CD4-positive, alpha-beta T cell treated with Interleukin-6 for 4 hours (primary cell): ENCODE measurements around the gene MCTP2.

Experiments used
- DNase-seq: peaks from one replicate; pipeline ENCODE4 v3.0.0-alpha.2; 2020; ENCODE audit warnings: mixed read lengths

MCTP2 gene

DNA sequence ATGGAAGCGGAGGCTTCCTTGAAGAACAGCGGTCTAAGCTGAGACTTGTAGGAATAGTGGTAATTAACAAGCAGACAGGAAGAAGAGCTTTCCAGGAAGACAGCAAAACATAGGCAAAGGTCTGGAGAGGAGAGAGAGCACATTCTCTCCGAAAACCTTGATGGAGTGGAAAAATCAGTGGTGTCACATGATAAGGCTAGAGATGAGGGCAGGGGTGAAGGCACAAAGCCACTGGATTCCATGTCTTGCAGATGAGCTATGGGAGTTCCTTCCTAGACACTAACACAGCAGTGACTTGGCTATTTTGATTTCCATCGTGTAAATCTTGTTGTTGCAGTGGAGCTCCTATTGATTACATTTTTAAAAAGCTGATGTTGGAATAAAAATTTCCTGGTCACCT is 132.0 kb downstream of the MCTP2 start:
- DNase-seq, result no peak

DNA sequence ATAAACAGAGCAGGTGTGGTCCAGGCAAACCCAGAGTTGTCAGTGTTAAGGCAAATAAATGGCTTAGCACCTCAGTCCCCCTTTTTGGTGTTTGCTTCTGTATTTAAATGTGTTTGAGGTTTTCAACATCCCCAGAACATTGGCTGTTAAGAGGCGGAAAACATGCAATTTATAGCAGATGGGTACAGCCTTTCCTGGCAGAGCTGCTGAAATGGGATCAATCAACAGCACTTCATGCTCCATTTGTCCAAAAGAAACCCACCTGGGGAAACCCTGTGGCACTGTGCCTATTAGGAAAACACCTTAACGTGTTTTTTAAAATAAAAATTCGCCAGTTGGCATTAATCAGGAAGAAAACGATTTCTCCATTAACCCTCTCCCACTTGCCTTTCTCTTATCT is 135.4 kb downstream of the MCTP2 start:
- no peak for DNase-seq

DNA sequence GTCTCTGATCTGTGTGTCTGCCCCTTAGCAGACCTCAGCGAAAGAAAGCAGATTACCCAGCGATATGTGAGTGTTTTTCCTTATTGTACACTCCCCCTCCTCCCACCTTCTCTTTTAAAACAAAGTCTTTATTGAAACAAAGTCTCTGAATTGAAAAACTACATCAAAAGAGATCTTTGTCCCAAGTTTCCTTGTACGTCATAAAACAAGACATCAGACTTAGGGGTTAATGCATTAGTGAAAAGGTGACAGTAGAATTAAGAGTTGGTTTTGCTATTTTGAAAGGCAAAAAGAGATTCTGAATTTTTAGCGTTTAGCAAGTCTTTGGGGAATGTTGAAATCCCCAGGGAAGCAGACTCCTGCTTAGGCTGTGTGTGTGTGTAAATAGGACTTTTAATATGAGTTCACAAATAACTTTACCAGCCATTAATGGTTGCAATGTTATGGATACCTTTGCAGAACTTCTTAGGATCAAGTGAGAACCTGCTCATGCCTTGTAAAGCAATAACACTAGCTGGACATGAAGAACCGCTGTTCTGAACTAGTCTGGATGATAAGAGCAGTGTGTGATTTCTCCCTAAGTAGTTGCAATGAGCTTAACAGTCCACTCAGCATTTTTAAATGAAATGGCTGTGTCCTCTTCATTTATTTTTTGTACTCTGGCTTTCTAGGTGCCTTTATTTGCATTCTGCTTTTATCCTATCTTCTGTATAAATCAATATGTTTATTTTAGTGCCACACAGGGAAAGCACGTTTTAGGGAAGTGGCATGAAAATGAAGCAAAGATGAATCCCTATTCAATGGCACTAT is 136.6 kb downstream of the MCTP2 start:
- DNase-seq, result no peak

DNA sequence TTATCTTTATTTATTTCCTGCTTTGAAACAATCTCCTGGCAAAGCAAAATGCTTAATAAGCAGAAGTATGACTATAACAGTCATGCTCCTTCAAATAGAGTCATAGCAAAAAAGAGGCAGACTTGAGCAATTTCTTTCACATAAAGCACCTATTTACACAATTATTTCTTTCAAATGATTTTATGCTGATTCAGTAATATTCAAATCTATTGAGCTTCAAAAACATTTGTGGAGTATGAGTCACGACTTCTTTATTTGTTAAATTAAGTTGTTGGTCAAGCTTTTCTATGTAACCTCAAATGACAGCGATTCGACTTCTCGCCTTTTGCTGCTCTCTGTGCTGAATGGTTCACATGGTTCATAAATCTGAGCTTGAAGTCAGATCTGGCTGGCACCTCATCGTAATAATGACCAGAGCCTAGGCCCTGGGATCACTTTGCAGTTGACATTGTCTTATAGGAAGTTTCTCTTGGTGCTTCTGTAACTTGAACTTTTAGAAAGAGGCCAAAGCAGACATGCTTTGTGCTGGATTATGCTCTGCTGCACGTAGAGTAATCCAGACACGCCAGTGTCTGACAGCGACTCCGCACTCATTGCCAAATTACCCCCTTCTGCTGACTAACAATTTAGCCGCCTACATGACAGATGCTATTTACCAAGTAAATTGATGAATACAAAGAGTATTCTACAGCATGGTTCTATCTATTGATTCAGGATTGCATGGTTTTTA is 139.0 kb downstream of the MCTP2 start:
- DNase-seq, result no peak

DNA sequence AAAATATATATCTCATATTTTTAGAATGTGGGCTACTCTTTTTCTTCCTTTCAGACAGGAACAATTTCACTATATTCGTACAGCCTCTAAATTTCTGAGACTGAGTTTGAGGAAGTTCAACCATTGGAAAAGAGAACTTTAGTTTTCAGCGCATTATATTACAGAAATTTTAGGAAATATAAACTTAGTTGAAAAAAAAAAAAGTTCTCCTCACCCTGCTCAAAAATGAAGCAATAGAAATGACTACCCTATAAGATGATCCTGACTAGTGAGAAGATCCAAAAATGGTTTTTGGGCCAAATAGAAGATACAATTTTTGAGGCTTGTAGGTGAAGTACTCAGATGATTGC is 139.6 kb downstream of the MCTP2 start:
- DNase-seq, result no peak

DNA sequence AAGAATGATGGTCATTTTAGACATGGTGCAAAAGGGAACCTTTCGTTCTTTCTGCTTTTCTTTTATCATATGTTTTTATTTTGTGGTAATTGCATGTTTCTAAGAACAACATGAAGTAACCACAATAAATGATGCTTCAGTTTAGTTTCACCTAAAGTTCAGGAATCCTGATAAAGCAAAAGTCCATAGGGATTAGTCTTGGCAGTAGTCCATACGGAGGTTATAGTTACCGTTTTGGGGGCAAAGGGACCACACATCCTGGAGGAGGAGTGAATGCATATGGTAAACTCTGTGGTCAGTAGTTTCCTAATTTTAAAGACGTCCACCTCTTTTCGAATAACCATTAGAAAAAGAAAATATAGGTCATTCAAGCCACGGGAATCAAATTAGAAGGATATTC is 141.5 kb downstream of the MCTP2 start:
- no peak for DNase-seq

DNA sequence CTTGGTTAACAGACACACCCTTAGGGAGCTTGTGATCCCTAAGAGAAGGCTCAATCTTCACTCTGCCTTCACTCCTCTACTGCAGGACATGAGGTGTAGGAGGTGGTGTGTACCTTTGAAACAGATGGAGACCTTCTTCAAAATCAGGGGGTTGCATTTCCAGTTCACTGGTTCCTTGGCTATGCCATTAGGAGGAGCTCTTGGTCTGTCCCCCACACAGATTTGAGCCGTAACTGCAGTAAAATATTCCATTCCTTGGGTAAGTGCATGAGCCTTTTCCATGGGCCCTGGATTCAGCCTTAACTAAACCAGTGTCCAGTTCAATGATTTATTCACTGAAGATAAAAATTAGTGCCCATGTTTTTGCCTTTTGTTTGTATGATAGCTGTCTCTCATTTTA is 144.6 kb downstream of the MCTP2 start:
- no peak for DNase-seq

DNA sequence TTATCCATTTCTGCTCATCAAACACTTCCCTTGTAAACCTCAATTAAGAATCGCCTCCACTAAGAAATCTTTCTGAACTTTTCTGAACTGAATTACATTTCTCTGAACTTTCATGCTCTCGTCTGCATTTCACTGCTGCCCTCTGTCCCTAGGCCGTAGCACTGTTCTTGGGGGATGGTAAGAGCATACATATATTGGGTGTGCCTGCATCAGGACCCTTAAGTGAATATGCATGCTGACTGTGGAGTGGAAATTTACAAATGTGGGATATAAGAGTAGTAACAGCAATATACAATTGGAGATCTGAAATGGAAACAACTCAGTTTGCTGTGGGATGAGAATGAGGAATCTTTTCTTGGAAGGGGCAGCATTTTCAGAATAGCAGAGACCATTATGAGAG is 148.6 kb downstream of the MCTP2 start:
- DNase-seq, result no peak

DNA sequence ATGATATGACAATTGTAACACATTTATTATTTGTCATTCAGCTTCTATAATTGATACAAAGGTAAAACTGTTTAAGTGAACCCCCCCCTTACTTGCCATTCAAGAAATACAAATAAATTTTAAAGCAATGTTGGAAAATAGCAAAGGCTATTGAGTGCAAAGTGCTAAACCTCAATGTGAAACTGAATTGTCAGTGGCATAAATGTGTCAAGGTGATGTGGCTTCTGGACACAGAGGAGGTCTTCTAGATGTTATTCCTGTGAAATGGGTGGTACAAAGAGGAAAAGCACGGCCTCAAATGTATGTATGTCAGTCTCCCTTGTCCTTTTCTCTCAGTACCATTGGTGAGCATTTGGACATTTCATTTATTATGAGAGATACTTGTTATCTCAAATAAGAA is 149.4 kb downstream of the MCTP2 start:
- no peak for DNase-seq

DNA sequence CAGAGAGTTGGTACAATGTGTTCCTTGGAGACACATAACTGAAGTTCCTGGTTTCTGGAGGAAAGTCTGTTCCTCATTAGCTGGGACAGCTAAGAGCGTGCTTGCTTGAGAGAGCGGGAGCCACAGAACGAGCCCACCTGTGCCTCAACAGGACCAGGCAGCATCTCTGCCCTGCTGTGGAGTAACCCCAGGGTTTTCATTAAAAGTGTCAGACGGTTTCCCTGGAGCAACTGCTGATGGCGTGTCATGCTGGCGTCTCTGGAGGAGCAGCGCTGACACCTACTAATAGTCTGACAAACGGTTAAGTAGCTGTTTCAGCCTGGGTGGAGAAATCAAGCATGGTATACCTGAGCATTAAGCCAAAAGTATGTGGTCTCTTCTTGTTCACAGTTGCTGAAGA is 150.0 kb downstream of the MCTP2 start:
- DNase-seq, result no peak

DNA sequence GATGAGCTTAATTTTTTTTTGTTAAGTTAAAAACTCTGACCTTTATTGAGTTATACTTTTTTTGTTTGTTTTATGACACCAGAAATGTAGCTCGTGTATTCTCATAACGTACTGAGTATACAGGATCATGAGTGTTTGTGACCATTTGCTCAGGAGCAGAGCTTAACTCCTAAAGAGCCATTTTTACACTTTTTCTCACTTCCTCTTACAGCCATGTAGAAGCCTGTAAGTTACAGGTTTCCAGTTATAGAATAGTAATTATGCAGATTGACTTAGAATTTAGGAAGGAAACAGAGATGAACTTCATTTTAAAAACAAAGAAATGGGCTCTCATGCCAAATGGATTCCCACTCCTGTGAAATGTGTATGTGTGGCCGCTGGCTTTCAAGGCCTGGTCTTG is 151.7 kb downstream of the MCTP2 start:
- no peak for DNase-seq

DNA sequence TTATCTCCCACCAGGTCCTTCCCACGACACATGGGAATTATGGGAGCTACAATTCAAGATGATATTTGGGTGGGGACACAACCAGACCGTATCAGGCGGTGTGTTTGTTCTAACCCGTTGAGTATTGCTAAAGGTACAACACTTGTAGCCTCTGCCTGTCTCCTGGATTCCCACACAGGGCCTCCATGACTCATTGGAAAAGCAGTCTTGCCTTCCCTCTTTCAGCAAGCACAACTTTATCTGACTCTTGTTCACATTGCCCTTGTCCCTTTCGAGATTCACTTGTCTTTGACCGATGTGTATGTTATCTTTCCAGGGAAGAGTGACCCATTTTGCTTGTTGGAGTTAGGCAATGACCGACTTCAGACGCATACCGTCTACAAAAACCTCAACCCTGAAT is 152.3 kb downstream of the MCTP2 start:
- no peak for DNase-seq

DNA sequence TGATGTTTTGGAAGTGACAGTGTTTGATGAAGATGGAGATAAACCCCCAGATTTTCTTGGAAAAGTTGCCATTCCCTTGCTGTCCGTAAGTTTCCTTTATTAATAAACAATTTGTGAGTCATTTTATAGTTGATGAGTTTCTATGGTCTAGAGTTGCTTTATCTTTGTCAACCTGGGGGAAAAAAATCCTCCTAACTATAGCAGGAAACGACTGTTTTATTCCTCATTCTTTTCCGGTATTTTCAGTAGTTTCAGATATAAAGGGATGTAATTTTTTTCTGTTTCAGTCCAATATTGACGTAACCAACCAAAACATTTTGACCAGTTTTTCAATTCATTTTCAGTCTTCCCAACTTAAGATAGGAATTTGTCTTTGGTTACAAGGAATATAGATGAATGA is 154.1 kb downstream of the MCTP2 start:
- DNase-seq, result no peak

DNA sequence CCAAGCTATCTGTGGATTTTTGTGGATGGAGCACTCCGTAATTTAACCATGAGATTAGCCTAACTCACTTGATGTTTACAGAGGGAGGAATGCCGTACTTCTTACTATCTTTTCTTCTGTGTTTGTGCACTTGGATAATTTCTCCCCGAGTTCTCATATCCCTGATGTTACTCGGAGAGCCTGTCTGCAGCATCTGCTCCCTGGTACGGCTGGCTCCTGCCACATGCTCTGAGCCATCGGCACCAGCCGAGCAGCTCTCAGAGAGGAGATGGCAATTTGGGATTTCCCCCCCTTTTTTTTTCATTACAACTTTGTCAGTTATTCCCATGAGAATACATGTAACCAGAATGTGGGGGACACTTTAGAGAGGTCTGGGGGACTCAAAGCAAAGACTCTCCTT is 155.0 kb downstream of the MCTP2 start:
- no peak for DNase-seq

DNA sequence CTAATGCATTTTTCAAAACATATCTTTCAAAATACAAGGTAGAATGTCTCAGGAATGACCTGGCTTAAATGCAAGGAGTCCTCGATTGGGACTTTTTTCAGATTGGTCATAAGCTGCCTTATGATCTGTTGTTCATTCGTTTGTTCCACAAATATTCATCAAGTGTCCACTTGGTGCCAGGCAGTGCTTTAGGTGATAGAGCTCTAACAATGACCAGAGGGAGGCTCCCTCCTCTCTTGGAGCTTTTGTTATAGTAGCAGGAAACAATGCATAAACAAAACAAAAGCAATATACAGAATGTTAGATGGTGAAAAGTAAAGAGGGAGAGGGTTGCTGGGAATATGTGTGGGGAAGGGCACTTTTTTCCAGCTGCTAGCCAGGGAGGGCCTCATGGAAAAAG is 156.1 kb downstream of the MCTP2 start:
- no peak for DNase-seq

DNA sequence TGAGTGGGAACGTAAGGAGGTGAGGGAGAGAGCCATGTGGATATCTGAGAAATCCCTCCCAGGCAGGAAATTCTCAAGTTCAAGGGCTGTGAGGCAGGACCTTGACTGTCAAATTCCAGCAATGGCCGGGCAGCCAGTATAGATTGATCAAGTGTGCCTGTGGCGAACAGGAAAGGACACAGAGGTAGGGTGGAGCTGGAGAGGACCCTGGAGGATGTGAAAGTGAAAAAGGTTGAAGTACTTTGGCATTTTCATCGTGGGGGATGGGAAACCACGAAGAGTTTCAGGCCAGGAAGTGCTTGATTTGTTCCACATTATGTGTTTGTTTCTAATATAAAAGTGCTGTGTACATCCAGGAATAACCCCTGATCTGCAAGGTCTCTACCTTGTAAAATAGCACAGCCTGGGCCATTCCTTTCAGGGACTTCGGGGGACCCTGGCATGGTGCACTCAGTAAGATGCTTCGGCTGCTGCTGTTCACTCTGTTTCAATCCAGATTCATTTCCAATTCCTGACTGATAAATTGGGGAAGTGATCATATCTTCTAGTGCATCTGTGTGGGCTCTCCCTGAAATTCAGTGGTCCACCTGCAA is 156.6 kb downstream of the MCTP2 start:
- DNase-seq, result no peak

DNA sequence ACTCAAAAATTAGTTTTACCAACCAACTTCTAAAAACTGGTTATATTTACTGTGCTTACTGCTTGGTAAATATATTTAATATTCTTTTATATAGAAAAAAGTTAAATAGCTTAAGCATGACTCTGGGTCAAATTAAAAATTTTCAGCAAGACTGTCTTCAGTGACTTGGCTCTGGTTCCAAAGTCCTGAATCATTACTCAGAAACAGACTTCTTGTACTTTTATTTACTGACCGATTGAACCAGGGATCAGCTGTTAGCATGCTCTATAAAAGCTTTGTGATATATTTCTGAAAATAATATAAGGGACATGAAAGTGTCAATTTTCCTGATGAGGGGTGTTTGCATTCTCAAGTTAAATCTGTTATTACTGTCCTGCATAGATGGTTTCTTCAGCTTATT is 164.3 kb downstream of the MCTP2 start:
- no peak for DNase-seq

DNA sequence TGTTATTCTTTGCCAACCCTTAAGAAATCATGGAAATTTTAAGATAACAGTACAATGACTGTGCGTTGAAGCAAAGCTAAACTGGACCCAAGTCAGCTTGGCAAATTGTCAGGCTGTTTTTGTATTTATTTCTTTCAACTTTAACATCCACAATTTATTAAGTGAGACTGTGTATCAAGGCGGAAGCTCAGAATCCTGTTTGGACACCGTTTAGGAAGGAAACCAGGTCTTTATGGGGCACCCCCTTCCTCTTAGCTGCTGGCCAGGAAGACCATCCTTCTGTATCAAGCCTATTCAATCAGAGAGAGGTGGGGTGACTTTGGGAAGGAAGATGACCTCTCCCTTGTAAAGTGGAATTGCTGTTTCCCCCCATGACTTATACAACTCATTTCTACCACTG is 166.0 kb downstream of the MCTP2 start:
- DNase-seq, result no peak

DNA sequence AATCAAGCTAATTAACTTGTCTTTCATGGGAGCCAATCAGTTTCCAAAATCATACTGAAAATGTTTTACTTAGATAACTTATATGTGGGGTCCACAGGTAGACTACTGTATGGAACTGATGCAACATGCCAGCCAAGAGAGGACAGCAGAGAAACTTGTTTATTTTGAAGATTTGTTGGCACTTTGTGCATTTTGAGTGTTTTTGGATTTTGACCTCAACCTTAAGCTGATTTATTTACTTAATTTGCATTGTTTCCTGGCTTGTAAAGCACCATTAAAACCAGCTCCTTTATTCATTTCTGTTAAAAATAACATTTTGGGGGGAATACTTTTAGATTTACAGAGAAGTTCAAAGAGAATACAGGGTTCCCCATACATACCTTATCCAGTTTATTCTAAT is 166.6 kb downstream of the MCTP2 start:
- DNase-seq, result no peak

DNA sequence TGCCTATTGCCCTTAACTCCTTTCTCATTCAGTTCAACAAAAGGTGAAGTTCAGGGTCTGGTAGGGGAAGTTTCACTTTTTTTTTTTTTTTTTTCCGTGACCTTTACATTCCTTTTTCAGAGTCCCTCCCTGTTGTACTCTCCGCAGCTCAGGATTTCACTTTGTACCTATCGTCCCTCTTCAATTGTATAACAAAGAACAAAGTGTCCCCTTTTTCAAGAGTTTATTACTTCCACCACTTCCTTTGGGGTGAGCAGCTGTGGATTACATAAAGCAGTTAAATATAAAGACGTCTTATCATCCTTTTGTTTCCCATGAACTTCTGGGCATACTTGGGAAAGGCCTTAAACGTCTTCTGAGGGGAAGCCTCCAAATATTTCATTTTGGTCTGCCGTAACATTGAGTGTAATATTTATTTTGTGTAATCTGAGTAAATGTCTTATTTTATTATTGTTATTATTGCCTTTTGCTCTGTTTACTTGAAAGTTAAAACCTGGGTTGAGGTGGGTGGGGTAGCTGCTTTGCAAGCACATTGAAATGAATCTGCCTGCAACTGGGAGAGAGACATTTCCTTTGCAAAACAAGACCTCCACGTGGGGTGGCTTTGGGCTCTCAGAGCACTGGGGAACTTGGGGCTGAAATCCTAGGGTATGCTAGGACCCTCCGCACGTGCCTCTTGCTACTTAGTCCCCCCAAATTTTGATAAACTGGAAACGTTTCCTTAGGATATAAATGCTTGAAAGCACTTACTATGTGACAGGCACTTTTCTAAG is 169.4 kb downstream of the MCTP2 start:
- no peak for DNase-seq

DNA sequence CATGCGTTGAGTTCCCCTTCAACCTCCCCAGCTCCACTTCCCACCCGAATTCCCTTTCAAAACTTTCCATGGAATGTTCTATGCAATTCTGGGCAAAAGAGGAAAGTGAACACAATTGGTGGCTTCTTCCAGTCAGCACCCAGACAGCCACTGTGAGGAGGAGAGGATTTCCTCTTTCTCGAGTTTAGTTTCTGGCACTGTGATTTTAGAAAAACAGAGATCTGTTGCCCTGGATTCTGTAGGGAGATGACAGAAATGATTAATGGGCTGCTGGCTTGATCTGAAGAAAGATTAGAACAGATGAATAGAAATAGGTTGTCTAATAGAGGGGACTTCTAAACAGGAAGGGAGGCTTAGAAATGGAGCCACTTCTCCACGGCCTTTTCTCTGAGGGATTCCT is 172.0 kb downstream of the MCTP2 start:
- no peak for DNase-seq

DNA sequence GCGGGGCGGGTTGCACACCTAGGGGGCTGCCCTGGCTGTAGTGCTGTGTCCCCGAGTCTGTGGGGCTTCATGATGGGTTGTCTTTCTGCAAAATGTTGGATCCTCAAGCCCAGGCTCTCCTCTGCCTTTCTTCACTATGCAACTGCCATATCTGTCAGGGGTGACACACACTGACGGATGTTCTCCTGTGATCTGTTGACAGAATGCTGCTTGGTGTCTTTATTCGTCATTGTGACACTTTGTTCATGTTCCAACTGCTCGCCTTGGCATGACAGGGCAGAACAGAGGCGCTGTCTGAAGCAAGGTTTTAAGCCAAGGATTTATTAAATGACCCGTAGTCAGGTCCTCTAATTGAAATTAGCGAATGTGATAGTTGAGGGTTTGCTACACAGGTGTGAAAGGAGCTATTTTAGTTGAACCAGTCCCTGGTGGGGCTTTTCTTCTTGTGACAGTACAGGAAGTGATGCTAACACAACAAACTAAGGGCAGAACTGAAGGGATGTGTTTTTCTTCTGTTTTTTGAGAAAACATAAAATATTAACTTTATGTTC is 173.4 kb downstream of the MCTP2 start:
- DNase-seq, result no peak

DNA sequence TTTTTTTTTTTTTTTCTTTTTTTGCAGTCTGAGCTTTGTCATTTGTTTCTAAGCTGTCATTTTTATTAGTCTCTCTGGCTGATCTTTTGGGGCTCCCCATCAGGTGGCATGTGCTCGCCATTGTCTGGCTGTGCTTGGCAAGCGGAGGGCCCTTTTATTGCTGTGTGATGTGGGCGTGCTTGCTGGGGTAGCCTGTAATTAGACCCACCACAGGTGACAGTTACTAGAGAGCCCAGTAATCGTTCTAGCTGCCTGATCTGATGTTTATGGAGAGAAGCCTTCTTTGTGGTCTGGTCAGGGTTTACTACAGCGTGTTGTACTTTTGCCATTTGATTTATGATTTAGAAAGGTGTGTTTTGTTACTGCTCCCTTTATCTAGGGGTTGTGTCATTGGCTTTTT is 179.9 kb downstream of the MCTP2 start:
- DNase-seq, result no peak
